GM13977 (cell line): Measurements from ENCODE around the gene GIMAP5.

Source experiments
- DNase-seq: peaks from one replicate; pipeline ENCODE4 v3.0.0; 2012; ENCODE audit warnings: low spot score
- CTCF ChIP-seq: IDR thresholded peaks from 2 replicates; pipeline ENCODE4 v1.5.1; 2012; ENCODE audit warnings: mild to moderate bottlenecking, control low read depth; ENCODE audit not compliant: insufficient read depth; ENCODE audit errors: extremely low read depth, missing control alignments
- in situ Hi-C: fragments of 300-500 bp; cut with MboI; formaldehyde crosslinking; loops from one replicate; pipeline ENCODE4 v1.12.0; 2022; ENCODE audit warnings: low sequenced_read_pairs, low pct_unique_long_range_greater_than_20kb, mixed read lengths, inconsistent platforms; ENCODE audit not compliant: unreplicated experiment

Gene GIMAP5

DNA sequence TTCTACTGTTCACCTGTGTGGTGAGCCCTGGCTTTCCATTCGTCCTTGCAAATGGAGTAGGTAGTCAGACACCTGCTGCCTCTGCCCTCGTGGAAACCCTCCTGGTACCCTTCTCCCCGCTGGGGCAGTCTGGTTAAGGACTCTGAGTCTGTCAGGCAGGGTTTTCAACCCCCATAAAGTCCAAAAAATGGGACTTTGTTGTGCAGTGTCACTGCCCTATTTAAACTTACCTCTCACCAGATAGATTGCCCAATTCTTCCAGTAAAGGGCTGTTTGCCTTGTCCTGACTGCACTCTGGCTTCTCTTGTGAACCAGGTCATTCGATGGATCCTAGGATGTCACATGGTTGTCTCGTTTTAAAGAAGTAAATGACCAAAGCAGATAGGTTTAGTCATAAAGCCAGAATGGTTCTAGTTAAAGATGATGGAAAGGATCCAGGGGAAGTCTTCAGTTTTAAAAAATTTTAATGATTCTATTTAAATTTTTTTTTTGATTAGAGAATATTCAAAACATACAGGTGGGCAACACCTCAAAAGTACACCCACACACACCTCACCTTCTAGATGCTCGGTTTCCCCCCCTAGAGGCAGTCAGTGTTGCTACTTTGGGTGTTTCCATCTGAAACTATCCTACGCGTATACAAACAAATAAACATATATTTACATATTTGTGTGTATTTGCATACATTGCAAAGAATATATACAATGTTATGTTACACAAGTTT is 41.0 kb downstream of the GIMAP5 start:
- no peak for TF ChIP-seq CTCF
- in situ Hi-C loops, result no loop called here
- DNase-seq, result no peak

GRCh38 chr7:150778738-150779301 is 41.6 kb downstream of the GIMAP5 start:
- peak; percentile 56 for DNase-seq
- peak; percentile 90 for TF ChIP-seq CTCF
- in situ Hi-C loops, result no loop called here

DNA sequence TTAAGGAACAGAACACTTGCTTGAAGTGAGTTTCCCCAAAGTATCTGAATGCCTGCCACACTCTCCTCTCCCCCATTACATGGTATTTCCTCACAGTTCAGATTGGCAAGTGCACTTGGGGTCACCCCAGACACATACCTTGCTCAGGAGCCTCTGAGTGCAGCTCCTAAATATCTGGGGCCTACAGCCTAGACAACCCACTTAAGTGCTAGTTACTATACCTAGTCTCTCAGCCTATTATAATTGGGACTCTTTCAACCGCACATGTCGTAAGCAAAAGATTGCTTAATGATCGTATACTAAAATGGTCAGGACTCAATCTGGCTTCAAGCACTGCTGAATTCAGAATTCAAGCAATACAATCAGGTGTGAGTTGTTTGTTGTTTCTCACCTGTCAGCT is 43.1 kb downstream of the GIMAP5 start:
- in situ Hi-C loops, result no loop called here
- TF ChIP-seq CTCF, result no peak

GRCh38 chr7:150781103-150781502 is 43.9 kb downstream of the GIMAP5 start:
- in situ Hi-C loops, result no loop called here
- no peak for TF ChIP-seq CTCF
- DNase-seq, result no peak

More for the DNA sequence above, 43.1 kb downstream of the GIMAP5 start:
- no peak for DNase-seq

DNA sequence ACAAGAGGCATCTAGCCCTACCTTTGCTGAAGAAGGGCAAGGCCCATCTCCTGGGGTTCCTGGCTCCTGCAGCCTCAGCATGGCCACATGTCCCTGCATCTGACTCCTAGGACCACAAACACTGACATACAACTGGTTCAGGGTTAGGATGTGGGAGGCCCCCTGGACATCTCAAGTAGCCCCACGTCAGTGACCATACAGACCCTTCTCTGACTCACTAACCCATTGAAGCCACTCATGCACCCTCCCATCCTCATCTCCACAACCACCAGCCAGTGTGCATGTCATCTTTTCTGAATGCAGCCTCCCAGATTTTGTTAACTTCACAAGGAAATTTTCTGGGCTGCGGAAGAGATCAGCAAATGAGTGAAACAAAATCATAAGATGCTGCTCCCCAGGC is 44.7 kb downstream of the GIMAP5 start:
- no peak for DNase-seq
- in situ Hi-C loops, result no loop called here
- TF ChIP-seq CTCF, result no peak

DNA sequence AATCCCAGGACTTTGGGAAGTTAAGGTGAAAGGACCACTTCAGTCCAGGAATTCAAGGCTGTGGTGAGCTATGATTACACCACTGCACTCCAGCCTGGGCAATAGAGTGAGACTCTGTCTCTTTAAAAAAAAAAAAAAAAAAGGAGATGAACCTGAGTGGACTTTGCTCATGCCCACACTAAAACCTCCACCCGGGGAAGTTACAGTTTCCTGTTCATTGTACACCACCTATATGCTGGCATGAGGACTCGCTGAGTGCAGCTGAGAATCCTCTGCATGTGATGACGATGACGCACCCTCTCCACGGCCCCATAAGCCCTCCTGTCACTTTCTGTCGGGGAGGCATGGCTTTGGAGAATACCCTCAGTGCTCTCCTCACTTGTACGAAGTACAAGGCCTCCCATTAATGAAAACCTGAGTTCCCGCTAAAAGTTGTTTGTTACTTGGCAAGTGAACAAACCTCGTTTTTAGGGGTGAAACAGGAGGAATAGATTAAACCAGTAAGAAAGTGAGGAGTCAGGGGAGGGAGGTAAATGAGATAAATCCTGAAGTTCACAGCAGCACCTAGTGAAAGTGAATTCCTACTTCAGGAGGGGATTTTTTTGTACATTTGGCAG is 47.0 kb downstream of the GIMAP5 start:
- in situ Hi-C loops, result no loop called here
- no peak for DNase-seq

More for the DNA sequence above, 47.0 kb downstream of the GIMAP5 start:
- no peak for TF ChIP-seq CTCF
